GM19023 (cell line): ENCODE results near the gene STAB1.

Experiments used
- ATAC-seq: cut with Tn5 transposase; IDR thresholded peaks from one replicate; pipeline ENCODE4 v1.9.1; 2021; ENCODE audit warnings: mild to moderate bottlenecking, moderate library complexity; ENCODE audit not compliant: unreplicated experiment

STAB1 gene

DNA sequence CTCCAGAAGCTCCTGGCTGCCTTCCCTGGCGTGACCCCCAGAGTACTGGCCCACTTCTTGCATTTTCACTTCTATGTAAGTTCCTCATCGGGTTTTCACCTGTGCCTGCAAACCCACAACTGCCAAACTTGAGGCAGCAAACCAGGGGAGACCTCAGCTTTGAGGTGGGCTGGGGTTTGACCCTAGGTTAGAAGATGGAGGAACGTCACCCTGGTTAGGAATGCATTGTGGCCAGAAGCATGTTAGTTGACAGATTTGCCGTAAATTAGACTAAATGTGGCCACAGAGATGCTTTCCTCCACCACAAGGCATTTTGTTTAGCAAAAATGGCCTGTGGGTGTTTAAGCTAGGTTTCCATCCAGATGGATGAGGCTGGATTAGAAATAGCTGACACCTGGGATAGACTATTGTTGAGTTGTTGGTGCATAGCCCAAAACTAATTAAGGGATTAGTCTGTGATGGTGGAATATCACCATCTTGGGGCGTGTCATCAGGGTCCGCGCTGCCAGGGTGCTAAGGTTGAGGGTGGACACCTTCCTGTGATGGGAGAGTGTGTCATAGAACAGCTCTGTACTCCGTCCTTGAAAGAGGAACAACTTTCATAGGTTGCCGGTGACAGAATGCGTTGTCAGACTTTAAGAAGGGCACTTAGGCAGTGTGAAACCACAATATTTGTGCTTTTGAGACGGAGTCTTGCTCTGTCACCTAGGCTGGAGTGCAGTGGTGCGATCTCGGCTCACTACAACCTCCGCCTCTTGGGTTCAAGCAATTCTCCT, 36.2 kb upstream of the STAB1 start:
- ATAC-seq, result no peak

DNA sequence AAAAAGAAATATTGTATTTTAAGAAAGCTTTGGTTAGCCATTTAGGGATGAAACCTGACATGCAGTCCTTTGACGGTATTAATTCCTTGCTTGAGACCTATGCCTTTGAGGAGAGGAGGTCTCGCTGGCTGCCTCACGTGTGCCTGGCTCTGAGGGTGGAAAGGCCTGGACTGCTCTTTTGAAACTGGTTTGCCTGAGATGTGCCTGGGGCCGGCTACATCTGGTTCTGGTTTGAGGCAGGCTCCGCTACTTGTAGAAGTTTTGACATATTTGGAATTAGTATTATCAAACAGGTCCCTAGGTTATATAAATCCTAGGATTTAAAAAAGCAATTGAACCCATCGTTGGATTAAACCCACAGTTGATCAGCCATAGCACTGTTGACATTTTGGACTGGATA, 33.3 kb upstream of the STAB1 start:
- ATAC-seq, result no peak

DNA sequence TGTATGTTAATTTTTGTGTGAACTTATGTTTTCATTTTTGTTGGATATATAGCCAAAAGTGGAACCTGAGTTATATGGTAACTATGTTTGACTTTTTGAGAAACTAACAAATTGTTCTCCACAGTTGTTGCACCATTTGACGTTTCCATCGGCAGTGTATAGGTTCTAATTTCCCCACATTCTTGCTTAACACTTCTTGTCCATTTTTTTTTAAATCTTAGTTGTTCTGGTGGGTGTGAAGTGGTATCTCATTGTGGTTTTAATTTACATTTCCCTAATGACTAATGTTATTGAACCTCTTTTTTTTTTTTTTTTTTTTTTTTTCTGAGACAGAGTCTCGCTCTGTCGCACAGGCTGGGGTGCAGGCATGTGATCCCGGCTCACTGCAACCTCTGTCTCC, 31.7 kb upstream of the STAB1 start:
- ATAC-seq, result no peak

DNA sequence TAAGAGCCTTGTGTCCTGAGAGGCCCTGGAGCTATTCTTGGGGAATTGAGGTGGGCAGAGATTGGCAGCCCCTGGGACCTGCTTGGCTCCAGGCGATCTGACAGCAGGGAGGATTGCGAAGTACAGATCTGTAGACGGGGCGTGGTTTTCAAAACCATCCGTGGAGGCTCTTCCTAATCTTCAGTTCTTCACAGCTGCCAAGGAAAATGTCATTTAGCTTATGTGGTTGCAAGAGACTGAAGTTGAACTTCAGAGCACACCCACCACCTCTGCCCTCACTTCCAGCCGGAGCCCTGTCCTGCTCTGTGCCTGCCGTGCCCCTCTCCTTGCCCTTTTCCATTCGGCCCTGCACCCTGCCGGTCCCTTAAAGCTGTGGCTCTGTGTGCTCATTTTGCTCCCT, 26.8 kb upstream of the STAB1 start:
- ATAC-seq, result no peak

DNA sequence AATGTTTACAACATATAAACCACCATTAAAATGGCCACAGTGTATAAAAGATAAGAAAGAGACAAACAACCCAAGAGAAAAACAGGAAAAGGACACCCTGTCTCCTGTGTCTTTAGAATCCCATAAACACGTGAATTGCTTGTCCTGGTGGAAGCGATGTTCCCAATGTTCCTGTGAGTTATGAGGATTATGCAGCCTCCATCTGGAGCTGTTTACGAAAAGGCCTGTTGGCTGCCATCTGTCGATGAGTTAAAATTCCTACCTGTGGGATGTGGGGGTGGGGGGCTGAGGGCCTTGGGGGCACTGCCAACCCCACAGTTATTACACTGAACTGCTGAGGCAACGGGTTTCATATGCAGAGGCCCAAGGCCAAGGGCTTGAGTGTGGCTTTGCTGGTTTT, 26.1 kb upstream of the STAB1 start:
- ATAC-seq, result no peak

DNA sequence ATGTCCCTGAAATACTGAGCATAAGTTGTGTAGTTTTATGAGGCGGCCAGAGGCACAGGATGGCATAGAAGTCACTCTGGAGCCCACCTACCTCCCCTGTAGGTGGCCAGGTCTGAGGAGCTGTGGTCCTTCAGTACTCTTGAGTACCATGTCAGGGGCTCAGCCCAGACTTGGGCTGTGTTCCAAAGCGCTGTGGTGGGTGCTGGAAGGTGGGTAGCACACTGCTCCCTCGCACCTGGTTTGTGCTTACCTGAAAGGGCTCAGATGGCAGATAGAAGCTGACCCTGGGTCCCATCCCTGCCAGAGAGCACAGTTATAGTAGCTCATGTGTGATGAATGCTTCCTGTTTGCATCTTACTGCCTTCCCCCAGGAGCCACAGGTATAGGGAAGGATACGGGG, 24.2 kb upstream of the STAB1 start:
- ATAC-seq, result no peak

DNA sequence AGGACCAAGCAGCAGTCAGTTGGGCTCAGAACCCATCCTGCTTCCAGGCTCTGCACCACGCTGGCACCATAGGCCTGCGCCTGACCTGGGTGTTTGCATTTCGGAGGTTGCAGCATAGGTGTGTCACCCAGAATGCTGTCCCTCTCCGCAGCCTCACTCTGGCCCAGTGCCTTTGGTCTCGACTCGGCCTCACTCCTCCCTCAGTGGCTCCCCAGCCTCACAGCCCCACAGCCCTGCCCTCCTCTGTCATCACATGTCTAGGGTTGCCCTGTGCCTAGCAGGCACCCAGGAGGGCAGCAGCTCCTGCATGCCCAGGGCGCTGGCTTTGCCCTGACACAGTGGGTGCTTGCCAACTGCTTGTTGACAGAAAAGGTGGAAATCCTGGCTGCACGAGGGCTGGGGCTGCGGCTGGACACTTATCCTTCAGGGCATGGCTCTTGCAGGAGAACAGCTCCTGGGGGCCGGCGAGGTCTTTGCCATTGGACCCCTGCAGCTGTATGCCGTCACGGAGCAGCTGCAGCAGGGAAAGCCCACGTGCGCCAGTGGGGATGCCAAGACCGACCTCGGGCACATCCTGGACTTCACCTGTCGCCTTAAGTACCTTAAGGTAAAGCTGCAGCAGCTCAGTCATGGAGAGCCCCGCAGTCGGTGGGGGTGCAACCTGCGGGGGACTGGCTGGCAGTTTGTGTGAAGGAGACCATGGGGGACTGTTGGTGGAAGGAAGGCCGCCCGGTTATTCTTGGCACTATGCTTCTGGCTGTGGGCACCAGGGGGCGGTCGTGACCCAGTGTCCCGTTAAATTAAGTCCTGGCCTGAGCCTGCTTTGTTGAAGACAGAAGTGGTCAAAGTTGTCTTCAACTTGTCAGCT, 23.5 kb upstream of the STAB1 start:
- ATAC-seq, result no peak

DNA sequence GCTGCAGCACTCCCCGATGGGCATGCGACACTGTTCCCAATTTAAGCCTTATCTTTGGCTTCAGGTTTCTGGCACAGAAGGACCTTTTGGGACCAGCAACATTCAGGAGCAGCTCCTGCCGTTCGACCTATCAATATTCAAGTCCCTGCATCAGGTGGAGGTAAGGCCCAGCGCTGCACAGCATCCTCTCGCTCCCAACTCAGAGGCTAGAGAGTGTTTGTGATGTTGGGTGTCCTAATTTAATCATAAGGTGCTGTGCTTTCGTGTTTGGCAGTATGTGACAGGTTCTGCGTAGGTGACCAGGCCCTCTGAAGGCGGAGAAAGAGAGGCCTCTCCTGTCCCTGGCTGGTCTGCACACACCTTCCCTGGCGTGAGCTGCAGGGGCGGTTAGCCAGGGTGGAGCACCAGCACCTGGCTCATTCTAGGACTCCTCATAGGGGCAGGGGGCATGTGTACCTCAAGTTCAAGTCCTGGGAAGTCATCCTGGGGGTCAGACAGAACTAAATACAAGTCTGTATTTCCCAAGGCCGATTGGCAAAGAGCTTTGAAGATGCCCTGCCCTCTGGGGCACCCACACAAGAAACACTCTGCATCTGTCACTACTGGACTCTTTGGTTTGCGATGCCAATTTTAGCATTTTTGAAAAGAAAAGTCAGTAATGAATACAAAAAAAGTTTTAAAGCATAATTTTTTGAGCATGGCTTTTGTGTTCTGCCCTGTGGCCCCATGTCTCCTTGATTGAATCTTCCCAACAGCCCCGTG, 22.7 kb upstream of the STAB1 start:
- ATAC-seq, result no peak

DNA sequence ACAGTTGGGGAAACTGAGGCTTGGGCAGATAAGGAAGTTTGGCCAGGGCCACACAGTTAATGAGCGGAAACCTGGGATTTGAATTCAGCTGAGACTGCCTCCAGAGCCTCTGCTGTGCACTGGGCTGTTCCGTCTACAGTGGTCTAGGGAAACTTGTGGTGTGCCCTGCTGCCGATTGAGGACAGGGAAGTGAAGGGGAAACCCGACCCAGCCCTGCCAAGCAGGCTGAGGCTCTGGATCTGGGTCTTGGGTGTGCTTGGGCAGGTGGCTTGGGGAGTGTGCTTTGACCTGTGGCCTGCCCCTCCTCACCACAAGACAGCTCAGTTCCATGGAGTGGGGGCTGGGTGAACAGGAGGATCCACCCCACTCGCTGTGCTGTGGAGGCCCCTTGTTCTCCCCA, 22.1 kb upstream of the STAB1 start:
- no peak for ATAC-seq

DNA sequence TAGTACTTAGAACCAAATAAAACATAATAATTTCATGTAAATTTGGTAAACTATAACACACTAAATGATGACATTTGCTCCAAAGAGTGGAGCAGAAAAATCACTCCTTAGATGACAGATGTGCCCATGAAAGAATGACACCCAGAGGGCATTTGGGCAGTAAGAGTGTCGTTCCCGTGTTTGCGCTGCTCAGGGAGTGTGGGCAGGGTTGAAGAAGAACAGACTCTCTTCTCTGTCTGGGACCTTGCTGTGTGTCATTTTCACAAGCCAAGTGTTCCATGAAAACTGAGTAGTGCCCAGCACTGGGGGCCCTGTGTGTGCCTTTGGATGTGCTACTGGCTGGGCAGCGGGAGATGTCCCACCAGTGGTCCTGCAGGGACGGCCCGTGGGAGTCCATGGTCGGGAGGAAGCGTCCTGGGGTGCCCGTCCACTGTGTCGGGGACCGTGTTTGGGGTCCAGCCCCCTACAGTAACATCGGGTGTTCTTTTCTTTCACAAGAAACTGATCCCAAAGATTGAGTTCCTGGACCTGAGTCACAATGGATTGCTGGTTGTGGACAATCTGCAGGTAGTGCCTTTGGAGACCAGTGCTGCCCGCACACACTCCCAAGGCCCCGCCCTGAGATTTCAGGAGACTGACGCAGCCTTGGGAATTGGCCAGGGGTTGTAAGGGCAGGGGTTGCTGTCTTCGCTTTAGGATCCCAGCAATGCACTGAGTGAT, 17.9 kb upstream of the STAB1 start:
- no peak for ATAC-seq

DNA sequence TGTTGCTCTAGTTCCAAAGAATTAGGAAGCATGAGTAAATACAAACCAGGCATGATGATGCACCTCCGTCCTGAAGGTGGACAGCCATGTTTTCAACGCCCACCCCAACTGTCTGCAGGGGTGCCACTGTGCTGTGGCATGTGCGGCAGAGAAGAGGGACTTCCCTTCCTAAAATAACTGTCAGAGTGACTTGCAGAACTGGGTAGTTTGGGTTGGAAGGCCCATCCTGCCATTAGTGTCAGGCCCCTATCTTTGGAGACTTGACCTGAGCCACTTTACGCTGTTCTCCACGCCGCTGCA, 17.4 kb upstream of the STAB1 start:
- ATAC-seq, result no peak

DNA sequence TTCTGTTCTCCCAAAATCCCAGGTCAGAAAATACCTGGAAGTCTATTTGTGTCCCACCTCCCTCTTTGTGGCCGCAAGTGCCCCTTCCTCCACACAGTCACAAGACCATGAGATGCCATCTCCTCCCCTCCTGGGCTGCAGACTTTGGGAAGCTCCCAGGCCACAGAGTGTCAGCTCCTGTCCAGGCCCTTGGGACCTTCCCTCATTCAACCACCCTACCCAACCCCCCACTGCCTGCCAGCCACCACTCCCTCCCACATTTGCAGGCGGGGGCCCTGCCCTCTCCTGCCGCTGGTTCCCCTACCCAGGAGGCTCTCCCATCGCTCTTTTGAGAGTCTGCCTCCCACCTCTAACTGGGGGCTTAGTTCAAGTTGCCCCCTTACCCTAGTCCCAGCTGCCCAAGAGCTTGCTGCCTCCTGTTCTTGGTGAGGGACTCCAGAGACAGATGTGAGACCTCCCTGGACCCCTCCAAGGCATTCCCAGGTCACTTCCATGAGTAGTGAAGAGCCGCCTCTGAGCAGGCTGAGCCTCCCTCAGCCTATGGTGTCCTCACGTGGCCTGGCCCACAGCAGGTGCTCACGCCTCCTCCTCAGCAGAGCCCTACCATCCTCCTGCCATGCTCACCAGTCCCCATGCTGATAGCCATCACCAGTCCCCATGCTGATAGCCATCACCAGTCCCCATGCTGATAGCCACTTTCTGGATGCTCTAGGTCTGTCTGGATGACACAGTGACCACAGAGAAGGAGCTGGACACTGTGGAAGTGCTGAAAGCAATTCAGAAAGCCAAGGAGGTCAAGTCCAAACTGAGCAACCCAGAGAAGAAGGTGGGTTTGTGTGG, 15.9 kb upstream of the STAB1 start:
- no peak for ATAC-seq

DNA sequence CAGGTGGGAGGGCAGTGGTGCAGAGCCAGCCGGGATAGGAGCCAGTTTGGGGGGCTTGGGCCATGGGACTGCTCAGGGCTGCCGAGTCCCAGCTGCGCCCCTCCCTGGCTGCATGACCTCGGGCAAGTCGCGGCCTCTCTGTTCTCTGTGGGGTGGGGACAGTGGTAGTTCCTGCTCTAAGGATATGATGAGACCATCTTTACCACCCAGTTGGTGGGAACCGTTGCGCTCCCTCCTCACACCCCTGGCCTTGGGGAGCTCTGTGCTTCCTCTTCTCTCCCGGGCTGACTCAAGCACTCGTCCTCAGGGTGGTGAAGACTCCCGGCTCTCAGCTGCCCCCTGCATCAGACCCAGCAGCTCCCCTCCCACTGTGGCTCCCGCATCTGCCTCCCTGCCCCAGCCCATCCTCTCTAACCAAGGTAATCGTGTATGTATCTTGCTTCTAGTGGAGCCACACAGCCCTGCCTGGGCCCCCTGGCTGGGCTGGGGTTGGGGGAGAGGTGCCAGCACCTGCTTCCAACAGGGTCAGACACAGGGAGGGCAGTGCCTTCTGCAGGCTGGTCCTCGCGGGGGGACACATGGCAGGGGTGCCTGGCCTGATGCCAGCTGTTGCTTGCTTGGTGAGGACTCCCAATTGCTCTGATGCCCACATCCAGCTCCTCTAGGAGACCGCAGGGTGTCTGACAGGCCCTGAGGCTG, 15.1 kb upstream of the STAB1 start:
- ATAC-seq, result no peak

DNA sequence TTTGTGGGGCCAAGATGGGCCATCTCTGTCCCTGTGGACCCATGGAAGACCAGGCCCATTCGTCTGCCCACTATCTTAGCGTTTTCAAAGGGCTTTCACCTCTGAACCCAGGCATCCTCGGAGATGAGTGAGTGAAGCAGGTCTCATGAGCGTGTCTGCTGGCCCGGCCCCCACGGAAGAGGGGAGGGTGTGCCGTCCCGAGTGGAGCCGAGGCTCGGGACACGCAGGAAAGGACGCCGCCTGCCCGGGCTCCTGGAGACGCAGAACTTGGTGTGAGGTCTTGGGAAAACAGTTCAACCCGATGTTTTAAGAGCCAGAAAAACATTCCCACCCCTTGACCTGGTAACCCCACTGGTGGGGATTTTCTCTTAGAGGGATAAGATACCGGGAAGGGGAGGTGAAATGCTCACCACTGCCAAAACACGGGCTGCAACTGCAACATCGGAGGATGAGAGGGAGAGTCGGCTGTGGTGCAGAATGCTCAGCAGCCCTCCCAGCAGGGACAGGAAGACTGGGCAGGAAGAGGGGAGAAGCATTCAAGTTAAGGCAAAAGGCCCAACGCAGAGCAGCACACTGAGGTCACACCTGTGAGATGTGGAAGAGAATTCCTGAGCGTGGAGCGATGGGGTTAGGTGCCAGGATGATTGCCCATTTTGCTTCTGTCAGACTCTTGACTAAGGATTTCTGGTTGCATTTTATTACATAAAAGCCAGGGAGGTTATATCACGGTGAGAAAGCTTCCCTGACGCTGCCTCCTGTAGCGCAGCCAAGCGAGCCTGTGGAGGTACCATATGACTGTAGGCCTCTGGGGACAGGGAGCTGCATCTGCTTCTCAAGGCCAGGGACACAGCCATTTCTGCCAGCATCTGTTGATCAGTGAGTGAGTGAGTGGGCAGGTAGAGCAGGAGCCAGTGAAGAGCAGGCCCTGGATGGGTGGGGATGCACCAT, 14.1 kb upstream of the STAB1 start:
- no peak for ATAC-seq

DNA sequence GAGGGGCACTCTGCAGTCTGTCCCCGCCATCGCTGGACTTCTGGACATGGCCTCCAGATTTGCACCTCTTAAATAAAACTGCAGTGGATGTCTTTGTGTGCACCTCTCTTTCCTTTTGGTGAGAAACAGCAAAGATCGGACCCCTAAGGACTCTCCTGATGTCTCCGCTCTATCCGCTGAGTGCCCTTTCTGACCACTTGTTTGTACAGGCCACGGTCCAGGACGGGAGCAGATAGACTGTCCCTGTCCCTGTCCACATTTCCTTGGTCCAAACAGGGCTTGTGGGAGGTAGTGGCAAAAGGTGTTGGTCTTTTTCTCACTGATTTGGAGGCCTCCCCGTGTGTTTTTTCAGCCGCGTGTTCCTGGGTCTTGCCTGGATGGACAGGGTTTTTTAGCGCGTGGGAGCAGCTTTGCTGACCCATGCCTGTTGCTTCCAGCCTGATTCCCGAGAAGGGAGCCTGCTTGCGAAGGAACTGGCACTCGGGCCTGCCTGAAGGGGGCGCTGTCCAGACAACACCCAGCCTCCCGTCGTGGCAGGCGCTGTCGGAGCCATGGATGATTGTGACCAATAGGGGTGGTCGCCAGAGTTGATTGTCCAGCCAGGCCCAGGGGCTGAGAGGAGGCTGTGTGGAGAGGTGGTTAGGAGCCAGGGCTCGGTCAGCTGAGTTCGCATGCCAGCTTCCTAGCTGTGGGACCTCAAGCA, 13.2 kb upstream of the STAB1 start:
- no peak for ATAC-seq

DNA sequence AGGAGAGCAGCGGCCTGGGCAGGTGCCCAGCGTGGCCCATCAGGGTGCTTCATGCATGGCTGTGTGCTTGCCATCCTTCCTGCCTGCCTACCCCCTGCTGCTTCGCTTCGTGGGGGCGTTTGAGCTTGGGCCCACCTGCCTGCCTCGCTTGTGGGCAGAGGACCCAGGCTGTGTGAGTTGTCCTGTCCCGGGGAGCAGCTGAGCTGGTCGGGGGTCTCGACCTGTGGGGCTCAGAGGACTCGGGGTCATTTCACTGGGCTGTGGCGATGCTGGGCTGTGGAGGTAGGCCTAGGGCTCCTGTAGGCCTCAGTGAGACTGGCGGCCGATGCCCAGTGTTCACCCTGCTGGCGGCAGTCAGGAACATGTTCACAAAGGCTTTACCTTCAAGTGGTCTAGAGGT, 12.1 kb upstream of the STAB1 start:
- no peak for ATAC-seq

DNA sequence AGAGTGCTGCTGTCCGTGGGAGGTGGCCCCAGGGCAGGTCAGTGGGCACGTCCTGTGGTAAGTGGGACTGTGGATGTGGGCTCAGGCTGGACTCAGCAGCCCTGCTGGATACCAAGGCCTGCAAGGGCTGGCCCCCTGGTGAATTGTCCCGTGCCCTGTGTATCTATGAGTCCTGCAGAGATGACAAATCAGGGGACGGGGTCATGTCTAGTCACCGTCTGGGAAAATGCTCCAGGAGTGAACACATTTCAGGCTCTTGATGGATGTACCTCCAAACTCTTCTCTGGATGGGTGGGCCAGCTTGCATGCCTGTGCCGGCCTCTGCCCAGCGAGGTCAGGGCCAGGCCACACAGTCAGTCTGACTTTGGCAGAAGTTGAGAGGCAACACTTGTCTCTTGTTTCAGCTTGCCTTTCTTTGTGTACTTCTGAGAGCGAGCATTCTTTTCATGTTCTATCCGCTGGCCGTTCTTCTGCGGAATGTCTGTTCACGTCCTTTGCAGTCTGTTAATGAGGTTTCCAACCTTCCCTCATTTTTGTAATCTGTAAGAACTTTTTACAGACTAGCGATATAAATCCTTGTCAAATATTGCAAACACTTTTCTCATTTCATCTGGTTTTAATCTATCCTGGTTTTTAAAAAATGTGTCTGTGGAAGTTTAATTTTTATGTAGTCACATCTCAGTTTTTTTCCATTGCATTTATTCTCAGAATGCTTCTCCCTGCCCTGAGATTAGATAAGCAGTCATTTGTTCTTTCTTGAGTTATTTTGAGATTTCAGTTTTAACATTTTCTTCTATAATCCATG, 11.4 kb upstream of the STAB1 start:
- no peak for ATAC-seq
